ENCODE measurements around the gene NIPA2.

The NIPA2 gene

DNA sequence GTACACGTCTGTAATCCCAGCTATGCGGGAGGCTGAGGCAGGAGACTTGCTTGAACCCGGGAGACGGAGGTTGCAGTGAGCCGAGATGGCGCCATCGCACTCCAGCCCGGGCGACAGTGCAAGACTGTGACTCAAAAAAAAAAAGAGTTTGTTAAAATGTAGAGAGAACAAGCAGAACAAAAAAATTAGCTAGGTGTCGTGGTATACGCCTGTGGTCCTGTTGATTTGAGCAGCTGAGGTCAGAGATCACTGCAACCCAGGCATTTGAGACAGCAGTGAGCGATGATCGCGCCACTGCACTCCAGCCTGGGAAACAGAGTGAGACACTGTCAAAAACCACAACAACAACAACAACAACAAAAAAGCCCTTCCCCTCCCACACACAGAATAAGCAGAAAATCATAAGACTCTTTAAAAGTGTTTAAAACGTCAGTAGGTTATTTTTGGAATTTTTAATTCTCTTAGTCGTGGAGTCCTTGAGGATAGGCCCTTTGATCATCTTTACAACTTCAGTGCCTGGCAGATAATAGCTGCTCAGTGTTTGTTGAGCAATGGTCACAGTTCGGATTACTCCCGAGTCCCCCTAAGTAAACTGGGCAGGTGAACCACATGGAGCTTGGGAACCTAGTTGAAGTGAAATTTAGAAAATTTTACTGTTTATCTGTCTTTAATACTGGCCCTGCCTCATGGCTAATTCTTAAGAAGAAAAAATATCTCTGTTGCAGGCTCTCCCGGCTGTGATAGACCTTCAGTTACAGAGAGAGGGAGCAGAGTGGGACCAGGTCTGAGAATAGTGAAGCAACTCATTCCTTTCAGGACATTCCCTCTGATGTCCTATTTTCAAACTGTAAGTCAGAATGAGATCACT lies 6.2 kb downstream of the NIPA2 start:
- DNase-seq, result no peak

DNA sequence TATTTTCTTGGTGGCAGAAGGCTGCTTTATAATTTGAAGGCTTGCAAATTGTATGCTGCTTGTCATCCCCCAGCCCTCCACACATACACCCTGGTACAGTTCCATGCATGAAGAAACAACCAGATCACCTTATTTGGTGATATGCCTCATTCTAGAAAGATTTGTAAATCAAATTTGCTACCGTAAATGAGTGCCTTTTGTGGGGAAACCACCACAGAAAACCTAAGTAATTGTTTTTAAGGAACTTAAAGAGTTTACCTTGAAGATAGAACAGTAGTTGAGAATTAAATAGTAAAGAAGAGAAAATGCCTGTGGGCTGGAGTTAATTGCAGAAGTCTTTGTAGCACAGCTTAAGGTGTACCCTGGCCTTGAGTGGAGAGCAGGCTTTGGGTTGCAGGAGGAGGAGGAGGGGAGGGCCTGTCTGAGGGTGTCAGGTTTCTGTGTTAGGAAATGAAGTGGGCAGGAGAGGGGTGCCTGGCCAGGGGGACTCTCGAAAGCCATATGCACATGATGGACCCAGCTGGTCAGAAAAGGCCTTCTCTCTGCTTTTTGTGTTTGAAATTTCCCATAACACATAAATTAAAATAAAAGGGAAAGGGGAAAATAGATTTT lies 6.9 kb downstream of the NIPA2 start:
- no peak for DNase-seq

DNA sequence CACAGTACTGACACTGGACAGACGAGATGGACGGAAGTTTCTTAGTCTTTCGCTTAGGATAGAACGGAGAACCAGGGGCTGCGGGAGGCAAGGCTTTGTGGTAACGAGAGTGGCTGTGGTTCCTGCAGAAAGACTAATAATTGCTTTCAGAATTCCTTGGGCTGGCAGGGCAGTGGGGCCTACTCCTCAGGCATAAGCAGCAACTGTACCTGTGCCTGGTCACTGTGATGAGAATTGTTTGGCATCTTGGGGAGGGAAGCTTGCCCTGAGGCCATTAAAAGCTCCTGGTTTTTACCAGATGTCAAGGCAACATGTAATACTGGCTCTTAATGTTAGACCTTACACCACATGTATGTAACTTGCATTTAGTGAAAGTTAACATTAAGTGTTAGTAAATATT lies 7.6 kb downstream of the NIPA2 start:
- no peak for DNase-seq

DNA sequence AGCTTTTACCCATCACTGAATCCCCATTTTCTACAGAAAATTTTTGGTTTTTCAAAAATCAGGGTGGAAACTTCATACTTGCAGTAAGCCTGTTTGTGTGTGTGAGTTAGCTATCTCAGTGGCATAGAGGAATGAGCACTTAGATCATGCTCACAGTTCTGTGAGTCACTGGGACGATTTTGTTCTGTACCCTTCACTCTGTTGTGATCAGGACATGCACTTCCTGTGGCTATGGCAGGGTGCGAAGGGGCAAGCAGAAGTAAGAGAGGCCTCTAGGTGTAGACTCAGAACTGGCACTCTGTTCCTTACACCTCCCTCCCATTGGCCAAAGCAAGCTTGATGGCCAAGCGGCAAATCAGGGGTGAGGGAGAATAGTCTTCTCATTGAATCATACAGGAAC lies 11.6 kb downstream of the NIPA2 start:
- DNase-seq, result no peak

DNA sequence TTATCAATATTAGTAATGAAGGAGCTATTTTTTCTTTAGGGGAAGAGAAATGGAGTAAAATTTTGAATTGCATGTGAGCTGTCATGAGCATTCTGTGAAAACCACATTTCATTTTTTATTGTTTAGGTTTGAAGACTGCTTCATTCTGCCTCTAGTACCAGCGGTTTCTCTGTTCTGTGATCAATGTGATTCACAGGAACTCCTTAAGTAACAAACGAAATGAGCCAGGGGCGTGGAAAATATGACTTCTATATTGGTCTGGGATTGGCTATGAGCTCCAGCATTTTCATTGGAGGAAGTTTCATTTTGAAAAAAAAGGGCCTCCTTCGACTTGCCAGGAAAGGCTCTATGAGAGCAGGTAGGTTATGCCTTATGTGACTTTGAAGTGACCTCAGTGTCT lies 13.0 kb downstream of the NIPA2 start:
- no peak for DNase-seq

DNA sequence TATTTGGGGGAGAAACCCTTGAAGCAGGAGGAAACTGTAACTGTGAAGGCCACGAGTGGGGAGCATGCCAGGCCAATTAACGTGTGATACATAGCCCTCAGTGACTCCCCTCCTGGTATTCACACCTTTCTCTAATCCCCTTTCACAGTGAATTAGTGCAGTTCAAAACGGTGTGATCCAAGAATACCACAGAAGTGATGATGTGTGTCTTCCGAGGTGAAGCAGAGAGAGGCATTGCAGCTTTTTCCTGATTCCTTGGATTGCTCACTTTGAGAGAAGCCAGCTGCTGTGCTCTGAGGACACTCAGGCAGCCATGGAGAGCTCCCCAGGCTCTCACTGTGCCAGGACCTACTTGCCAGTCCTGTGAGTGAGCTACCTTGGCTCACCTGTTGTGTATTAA lies 17.3 kb downstream of the NIPA2 start:
- DNase-seq, result no peak

DNA sequence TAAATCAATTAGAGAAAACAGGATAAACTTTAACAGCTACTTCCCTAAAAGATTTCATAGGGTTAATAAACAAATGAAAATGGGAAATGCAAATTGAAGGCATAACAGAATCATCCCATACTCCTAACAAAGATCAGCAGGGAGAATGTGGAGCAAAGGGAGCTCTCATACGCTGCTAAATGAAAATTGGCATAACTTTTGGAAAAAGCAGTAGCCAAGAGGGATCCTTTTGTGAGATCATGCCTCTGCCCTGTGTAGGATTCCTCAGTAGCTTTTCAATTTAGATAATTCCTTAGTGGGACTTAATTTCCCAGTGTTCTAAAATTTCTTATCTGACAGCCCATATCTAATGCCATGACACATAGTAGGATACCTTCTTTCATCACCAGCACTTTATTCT lies 18.2 kb downstream of the NIPA2 start:
- DNase-seq, result no peak

DNA sequence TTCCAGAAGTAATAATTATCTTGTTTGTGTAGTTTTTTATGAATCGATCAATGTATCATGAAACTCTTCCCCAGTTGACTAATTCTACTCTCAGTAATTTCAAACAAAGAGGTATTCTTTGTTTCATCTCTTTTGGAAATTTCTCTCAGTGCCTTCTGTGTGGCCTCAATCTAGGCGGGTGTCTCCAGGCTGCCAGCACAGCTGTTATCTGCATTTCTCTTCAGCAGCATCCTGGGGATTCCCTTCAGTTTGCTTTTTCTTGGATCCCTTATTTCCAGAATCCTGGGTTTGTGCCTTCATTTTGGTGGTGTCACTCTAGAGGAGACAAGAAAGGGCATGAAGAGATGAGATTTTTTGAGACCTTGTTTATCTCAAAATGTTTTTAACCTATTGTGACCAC lies 22.7 kb downstream of the NIPA2 start:
- DNase-seq, result no peak

DNA sequence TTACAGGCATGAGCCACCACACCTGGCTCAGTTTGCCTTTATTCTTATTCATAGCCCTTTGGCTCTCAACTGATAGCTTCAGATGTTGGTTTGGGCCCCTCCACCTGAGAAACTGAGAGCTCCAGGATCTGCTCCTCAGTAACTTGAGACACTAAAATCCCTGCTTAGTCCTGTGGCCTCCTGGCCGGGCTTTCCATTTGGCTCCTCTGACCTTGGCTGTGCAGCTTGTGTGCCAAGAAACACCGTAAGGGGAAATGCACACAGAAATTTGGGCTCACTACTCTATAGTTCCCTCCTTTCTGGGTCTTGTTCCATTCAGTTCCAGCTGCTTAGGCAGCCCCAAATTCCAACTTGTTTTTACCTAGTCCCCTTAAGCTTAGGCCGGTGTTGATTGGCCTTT lies 24.9 kb downstream of the NIPA2 start:
- DNase-seq, result no peak

DNA sequence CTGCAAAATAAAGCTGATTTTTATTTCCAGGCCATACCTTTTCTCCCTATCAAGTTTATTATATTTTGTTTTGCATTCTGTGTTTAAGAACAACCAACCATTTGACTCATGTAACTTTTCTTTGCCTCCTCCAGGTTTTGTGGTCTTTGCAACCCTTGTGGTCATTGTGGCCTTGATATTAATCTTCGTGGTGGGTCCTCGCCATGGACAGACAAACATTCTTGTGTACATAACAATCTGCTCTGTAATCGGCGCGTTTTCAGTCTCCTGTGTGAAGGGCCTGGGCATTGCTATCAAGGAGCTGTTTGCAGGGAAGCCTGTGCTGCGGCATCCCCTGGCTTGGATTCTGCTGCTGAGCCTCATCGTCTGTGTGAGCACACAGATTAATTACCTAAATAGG lies 27.6 kb downstream of the NIPA2 start:
- DNase-seq, result no peak

DNA sequence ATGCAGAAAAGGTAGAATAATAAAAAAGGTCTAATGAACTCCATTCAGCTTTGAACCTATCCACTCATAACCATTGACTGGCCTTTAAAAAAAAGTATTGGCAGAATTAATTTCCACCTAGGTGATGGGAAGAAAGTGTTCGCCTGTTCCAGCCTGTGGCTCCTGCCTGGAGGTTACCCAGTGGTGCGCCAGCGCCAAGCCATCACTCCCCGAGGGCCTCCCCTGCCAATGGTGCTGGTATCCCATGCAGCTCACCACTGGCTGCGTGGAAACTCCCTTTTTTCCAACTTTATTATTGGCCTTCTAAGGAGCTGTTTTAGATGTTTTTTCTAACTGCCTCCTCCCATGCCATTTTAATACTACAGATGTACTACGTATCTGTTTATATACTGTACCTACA lies 29.4 kb downstream of the NIPA2 start:
- no peak for DNase-seq

DNA sequence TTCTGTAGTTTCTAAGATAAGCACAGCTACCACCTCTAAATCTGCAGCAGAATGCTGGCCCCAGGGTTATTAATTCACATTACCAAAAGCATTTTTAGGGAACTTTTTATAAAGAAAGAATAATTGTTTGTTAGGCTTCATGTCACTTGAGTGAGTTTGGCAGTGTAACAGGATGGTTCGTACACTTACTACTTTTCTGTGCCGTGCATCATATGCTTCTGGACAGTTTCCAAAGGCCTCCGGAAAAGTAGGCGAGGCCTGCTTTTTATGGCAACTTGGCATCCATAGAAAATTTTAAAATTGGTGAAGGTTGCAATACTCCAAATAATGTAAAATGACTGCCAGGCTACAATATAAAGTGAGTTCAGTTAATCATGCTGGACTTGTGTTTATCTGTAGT lies 30.0 kb downstream of the NIPA2 start:
- DNase-seq, result no peak

DNA sequence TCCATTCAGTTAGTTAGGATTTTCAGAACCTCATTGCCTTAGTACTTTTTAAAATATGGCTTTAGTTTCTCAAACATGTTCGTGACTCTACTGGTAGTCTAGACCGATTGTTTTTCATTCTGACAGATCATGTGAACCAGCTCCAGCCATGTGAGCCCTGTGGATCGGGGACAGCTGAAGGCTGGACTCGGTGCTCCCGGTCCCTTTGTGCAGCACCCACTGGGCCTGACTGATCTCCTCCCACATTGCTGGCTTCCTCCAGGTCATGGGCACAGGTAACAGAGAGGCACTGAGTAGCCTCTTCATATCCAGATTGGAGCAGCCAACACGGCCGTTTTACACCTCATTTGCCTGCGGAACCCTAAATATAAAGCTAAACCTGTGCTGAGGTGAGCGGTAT lies 30.5 kb downstream of the NIPA2 start:
- DNase-seq, result no peak

DNA sequence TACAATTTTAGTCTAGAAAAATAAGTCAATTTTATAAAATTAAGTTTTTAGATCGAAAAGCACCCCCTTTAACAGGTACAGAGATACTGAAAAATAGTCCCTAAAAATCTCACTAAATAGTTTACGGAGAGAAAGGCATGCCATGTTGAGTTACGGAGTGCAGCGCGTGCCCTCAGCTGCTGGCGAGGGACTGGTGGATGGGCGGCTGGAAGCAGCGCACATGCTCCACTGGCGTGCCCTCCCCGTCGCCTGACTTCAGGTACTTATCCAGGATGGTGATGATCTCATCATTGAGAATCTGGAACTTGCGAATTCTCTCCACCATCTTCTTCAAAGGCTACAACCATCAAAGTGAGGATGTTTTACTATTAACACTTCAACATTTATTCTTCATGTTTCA lies 31.4 kb downstream of the NIPA2 start:
- no peak for DNase-seq

DNA sequence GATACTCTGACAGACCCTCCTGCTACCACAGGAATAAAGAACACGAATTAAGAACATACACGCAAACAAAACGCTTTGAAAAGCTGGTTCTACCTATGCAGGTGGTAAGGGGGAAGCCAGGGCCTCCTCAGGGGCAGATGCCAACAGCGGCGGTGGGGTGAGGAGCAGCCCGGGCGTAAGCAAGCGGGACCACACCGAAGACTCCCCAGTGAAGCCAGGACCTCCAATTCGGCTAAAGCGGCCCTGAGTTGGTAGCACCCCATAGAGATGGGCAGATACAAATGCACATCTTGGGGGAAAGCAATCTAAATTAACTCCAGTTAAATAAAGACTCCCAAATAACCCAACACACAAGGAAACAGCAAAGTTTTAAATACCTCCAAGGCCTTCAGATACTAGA lies 32.4 kb downstream of the NIPA2 start:
- DNase-seq, result no peak

DNA sequence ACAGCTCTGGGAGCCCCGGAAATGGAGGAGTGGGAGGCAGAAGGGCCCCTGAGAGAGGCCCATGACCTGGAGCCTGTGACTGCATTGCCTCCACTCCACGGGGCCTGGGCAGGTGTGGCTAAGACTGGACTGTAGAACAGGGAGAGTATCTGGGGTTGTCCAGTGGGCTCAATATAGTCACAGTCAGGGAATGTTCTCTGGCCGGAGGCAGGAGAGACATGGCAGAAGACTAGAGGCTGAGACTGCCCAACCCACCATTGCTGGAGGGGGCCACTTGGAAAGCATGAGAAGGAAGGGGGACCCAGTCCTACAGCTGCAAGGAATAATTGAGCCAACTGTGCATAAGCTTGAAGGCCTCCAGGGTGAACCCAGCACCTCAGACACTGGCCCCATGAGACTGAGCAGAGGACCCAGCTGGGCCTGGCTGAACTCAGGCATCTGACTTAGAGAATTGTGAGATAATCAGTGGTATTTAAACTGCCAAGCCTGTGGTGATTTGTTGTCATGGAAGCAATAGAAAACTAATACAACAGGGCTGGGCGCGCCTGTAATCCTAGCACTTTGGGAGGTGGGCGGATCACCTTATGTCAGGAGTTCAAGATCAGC lies 33.1 kb downstream of the NIPA2 start:
- DNase-seq, result no peak

DNA sequence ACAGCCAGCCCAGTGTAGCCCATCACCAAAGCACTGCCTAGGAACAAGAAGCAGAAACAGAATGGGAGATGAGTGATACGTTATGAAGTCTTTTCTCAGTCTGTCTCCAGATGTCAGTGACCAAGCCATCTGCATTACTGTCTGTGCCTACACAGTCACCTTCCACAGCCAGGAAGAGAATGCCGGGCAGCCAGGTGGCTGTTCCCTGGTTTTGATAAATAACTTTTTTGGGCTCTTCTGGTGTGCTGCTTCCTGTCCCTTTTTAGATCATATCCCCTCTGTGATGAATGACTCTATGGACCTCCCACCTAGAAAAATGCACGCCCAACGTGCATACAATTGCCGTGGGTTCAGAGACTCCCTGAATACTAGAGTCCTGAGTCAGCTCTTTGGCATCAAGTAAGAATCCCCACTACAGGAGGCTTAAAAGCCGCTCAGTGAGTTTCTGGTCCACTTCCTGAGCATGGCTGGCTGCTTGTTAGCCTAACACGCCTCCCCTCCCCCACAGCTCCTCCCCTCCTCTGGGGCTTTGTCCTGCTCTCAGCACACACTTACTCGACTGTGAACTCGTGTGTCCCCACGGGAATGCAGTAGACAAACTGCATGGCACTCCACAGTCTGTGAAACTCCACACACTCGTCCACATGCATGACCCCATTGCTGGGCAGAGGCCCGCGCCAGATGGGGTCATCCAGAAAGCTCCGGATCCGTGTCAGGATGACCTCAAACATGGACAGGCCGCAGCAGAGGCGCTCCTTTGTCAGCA lies 34.7 kb downstream of the NIPA2 start:
- no peak for DNase-seq

DNA sequence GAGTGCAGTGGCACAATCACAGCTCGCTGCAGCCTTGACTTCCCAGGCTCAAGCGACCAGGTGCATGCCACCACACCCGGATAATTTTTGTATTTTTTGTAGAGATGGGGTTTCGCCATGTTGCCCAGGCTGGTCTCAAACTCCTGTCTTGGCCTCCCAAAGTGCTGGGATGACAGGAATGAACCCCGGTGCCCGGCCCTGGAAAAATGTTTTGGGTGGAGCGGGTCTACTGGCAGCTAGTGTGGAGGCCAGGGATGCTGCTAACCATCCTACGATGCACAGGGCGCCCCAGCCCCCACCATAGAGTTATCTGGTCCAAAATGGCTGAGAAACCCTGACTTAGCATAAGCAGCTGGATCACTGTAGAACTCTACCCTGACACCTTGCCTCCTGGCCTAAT lies 35.4 kb downstream of the NIPA2 start:
- DNase-seq, result no peak

DNA sequence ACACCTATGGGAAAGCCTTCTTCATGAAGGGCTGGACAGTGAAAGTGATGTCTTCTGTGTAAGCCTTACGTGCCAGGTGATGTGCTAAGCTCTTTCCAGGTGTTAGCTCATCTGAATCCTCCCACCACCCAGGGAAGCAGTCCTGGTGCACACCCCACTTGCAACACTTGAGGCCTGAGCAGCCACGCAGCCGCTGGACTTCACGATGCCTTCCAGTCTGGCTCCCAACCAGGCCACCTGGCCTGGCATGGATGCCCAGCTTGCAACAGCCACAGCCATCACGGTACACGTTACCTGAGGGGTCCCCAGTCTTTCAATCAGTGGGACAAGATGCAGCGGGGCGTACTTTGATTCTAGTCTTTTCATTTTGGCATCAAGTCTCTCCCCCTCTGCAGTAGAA lies 35.8 kb downstream of the NIPA2 start:
- no peak for DNase-seq

DNA sequence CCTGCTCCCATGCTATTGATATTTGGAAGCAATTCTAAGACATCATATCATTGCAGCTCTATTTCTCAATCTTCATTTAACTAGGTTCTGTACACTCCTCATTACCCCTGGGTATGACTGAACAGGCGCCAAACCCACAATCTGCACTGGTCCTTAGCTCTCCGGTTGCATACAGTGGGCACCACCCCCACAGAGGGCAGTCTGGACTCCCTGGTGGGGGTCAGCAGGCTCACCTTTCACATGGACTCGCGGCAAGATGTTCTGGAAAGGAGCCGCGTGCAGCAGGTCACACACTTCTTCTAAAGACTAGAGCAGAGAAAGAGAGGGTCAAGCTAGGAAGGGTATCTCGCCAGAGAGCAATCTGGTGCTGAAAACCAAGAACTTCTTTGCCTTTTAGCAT lies 36.5 kb downstream of the NIPA2 start:
- DNase-seq, result no peak

DNA sequence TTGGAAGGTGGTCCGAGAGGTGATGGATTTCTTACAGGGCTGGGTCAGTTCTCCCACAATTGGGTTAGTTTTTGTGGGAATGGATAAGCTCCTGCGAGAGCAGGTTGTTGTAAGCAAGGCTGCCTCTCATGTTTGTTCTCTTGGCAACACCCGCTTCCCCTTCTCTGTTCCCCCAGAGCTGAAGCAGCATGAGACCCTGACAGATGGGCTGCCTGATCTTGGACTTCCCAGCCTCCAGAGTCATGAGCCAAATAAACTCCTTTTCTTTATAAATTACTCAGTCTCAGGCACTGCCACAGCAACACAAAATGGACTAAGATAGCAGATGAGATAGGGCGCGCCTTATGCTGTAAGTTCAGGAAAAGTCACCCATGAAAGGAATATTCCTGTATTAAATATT lies 38.7 kb downstream of the NIPA2 start:
- DNase-seq, result no peak

DNA sequence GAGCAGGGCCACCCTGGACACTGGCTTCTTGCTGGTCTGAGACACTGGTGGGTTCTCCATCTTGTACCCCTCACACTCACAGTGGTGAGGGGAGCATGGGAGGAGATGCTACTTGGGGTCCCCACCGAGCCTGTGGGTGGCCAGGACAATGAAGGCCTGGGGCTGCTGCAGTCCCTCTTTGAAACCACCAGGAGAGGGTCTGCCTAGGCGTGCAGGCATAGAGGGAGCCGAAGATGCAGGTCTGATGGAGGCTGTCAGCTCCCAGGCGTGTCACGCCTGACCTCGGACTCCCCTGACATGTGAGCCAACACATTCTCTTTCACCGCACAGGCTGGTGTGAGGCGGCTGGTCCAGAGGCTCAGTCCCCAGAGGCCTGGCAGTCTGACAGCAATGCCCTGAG lies 39.1 kb downstream of the NIPA2 start:
- DNase-seq, result no peak

DNA sequence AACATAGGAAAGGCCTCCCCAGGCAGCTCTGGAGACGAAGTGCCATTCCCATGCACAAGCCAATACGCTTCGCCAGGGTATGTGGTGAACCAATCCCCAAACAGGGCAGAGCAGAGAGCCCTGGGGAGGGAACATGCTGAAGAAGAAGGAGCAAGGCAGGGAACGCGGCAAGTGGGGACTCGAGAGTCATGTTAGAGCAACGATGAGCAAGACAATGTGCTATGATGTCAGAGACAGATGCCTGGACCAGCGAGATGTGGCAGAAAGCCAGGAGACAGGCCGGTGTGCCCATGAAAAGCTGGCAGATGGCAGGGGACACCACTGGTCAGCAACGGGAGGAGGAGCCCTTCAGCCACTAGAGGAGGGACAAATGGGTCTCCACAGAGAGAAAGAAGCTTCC lies 39.6 kb downstream of the NIPA2 start:
- DNase-seq, result no peak
